Sigmoid colon (tissue), 4 donors: ENCODE data around the gene GATB.

Experiments used
- CTCF ChIP-seq, 4 experiments: fragments of 450-650 bp in 3 of 4; fragments of 200-600 bp in 1 of 4; IDR thresholded peaks; one replicate each; pipeline ENCODE4 v1.5.1; 2016 to 2019; ENCODE audit warnings: antibody characterized with exemption in 4 of 4, mild to moderate bottlenecking in 3 of 4, moderate library complexity in 2 of 4
- EP300 ChIP-seq, 4 donors: sonication (generic); formaldehyde crosslinking; IDR thresholded peaks; one replicate each; pipeline ENCODE4 v1.6.1; 2017; ENCODE audit warnings: antibody characterized with exemption in 4 of 4
- POLR2A ChIP-seq, 2 donors: fragments of 450-650 bp; IDR thresholded peaks; one replicate each; pipeline ENCODE4 v1.6.1; 2016; ENCODE audit warnings: antibody characterized with exemption in 2 of 2, mild to moderate bottlenecking in 2 of 2, moderate library complexity in 2 of 2
- POLR2AphosphoS5 ChIP-seq, 4 donors: sonication (generic); formaldehyde crosslinking; IDR thresholded peaks; one replicate each; pipeline ENCODE4 v1.6.1; 2017; ENCODE audit warnings: antibody characterized with exemption in 4 of 4

- TF ChIP-seq CTCF (IDR thresholded peaks at IDR 0.05): no peak
- TF ChIP-seq POLR2AphosphoS5 (IDR thresholded peaks at IDR 0.05): no peak
- no peak for TF ChIP-seq EP300 (IDR thresholded peaks at IDR 0.05)
- no peak for TF ChIP-seq POLR2A (IDR thresholded peaks at IDR 0.05)
Observed at GRCh38 chr4:151717314-151717713, 43.5 kb downstream of the GATB start.
